Measurements from ENCODE around the gene NABP1.
A peak's percentile ranks its signal among the peaks of the same experiment; 100 is the strongest.

The NABP1 gene

GRCh38 chr2:191675807-191676721 lies 1.9 kb upstream of the NABP1 start:
- Histone ChIP-seq H3K9ac (peak overlapping the region; percentile 94), H3K27ac (peak overlapping the region; percentile 97), H2AFZ (ENCODE audit: low read depth) (0 out of 2 replicates have a peak overlapping the region, but pooled peaks have one; percentile 3), H3K36me3 (ENCODE audit: insufficient read depth) (no peaks in the 10 kb centered on the region), H3K79me2 (ENCODE audit: insufficient read depth, low read depth) (peaks cover 22% of the 10 kb centered on the region), H3K4me1 (ENCODE audit: low read depth, poor library complexity, severe bottlenecking) (peaks cover 55% of the 10 kb centered on the region), H3K4me2 (peak overlapping the region; percentile 87), H3K4me3 (IDR thresholded peaks at IDR 0.05; ENCODE audit: insufficient read depth, low read depth, low read length) (peak overlapping the region; percentile 65), H3K27me3 (ENCODE audit: insufficient read depth, low read depth) (no peaks in the 10 kb centered on the region), H4K20me1 (ENCODE audit: insufficient read depth) (no peaks in the 10 kb centered on the region)
- no peak for TF ChIP-seq CTCF (conservative IDR thresholded peaks at IDR 0.05; ENCODE audit: low read depth, low read length)

- Histone ChIP-seq H3K36me3 (ENCODE audit: insufficient read depth) (0 out of 2 replicates have a peak, but pooled peaks cover 3% of the 10 kb centered on the region), H3K27me3 (ENCODE audit: insufficient read depth, low read depth) (no peaks in the 10 kb centered on the region), H3K4me3 (IDR thresholded peaks at IDR 0.05; ENCODE audit: insufficient read depth, low read depth, low read length) (peak overlapping the region; percentile 96), H3K27ac (peak overlapping the region; percentile 97), H3K9ac (peak overlapping the region; percentile 94), H4K20me1 (ENCODE audit: insufficient read depth) (no peaks in the 10 kb centered on the region), H3K79me2 (ENCODE audit: insufficient read depth, low read depth) (peaks cover 26% of the 10 kb centered on the region), H3K4me1 (ENCODE audit: low read depth, poor library complexity, severe bottlenecking) (peaks cover 65% of the 10 kb centered on the region), H2AFZ (ENCODE audit: low read depth) (0 out of 2 replicates have a peak overlapping the region, but pooled peaks have one; percentile 35), H3K4me2 (peak overlapping the region; percentile 87)
- no peak for TF ChIP-seq CTCF (conservative IDR thresholded peaks at IDR 0.05; ENCODE audit: low read depth, low read length)
These were observed 918 bp upstream of the NABP1 start for GRCh38 chr2:191676790-191677645.

- Histone ChIP-seq H3K79me2 (ENCODE audit: insufficient read depth, low read depth) (peaks cover 26% of the 10 kb centered on the region), H3K4me1 (ENCODE audit: low read depth, poor library complexity, severe bottlenecking) (peaks cover 65% of the 10 kb centered on the region), H3K4me2 (peak overlapping the region; percentile 91), H3K9ac (peak overlapping the region; percentile 94), H3K27ac (peak overlapping the region; percentile 97), H3K36me3 (ENCODE audit: insufficient read depth) (peaks cover 14% of the 10 kb centered on the region; the same call in 1 of the 2 replicates), H4K20me1 (ENCODE audit: insufficient read depth) (no peaks in the 10 kb centered on the region), H3K4me3 (IDR thresholded peaks at IDR 0.05; ENCODE audit: insufficient read depth, low read depth, low read length) (peak overlapping the region; percentile 82), H2AFZ (ENCODE audit: low read depth) (peak overlapping the region; percentile 69), H3K27me3 (ENCODE audit: insufficient read depth, low read depth) (no peaks in the 10 kb centered on the region)
- TF ChIP-seq CTCF (conservative IDR thresholded peaks at IDR 0.05; ENCODE audit: low read depth, low read length): no peak
These were observed 633 bp downstream of the NABP1 start for GRCh38 chr2:191678437-191679100.
